K562 (cell line): Measurements from ENCODE around the gene RPP14.

Experiments used
- ARHGAP35 ChIP-seq: fragments of 450-650 bp; IDR thresholded peaks from 2 replicates; pipeline ENCODE4 v1.6.1; 2018; ENCODE audit not compliant: partially characterized antibody
- ATF7 ChIP-seq: fragments of 450-650 bp; IDR thresholded peaks from 2 replicates; pipeline ENCODE4 v1.7.1; 2014; ENCODE audit warnings: mild to moderate bottlenecking, moderate library complexity
- ETV5 ChIP-seq: sonication (generic); formaldehyde crosslinking; IDR thresholded peaks from 2 replicates; pipeline ENCODE4 v1.4.0; 2020; ENCODE audit warnings: low read depth, mild to moderate bottlenecking, missing genetic modification reagents
- EZH2 ChIP-seq: IDR thresholded peaks from 2 replicates; pipeline ENCODE4 v1.6.1; 2012; ENCODE audit warnings: low read depth, mild to moderate bottlenecking, inconsistent platforms, low read length, borderline replicate concordance
- HNRNPH1 ChIP-seq: fragments of 200-400 bp; formaldehyde crosslinking; optimal IDR thresholded peaks from 2 replicates; pipeline ENCODE3; 2017; ENCODE audit warnings: low read depth, mild to moderate bottlenecking, low read length, moderate library complexity
- POLR2A ChIP-seq: fragments of 450-650 bp; conservative IDR thresholded peaks from 2 replicates; pipeline ENCODE4 v1.6.1; 2016
- POLR2AphosphoS5 ChIP-seq: IDR thresholded peaks from 2 replicates; pipeline ENCODE4 v1.6.1; 2011; ENCODE audit warnings: mild to moderate bottlenecking, low read depth, low read length, moderate library complexity; ENCODE audit not compliant: control insufficient read depth, insufficient read depth
- YBX1 ChIP-seq: fragments of 450-650 bp; IDR thresholded peaks from 2 replicates; pipeline ENCODE4 v1.7.1; 2016; ENCODE audit warnings: mild to moderate bottlenecking
- TF ChIP-seq, protein P1 (sequence below): IDR thresholded peaks from 2 replicates; pipeline ENCODE4 v1.6.1; 2016; ENCODE audit warnings: missing genetic modification characterization, missing compliant biosample characterization
- TF ChIP-seq, protein P2 (sequence below): sonication (generic); formaldehyde crosslinking; IDR thresholded peaks from 2 replicates; pipeline ENCODE4 v1.8.1; 2023; ENCODE audit warnings: mild to moderate bottlenecking, missing genetic modification reagents
- TF ChIP-seq, protein P3 (sequence below): fragments of 450-650 bp; conservative IDR thresholded peaks from 2 replicates; pipeline ENCODE4 v1.6.1; 2016; ENCODE audit warnings: missing genetic modification characterization, low read depth, mild to moderate bottlenecking, control low read depth, missing compliant biosample characterization
- TF ChIP-seq, protein P4 (sequence below): fragments of 200-800 bp; sonication (Bioruptor generic); IDR thresholded peaks from 2 replicates; pipeline ENCODE4 v1.6.1; 2016; ENCODE audit warnings: missing genetic modification characterization, missing compliant biosample characterization

DNA sequence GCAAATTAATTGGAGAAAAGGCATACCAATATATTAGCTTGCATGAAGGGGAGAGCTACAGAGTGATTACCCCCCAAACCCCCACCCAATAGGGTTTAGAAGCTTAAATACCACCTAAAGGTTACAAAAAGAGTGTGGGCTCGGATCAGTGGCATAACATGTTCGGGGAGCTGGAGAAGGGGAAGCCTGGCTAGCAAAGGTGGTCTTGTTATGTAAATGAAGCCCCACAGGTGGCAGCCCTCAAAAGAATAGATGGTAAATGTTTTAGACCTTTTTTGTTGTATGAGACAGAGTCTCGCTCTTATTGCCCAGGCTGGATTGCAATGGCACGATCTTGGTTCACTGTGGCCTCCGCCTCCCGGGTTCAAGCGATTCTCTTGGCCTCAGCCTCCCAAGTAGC is 15.7 kb downstream of the RPP14 start:
- TF ChIP-seq ETV5 (no peak), ATF7 (no peak), ARHGAP35 (no peak), POLR2A (no peak), EZH2 (no peak), YBX1 (no peak), HNRNPH1 (no peak), POLR2AphosphoS5 (no peak)
- TF ChIP-seq, protein P1, sequence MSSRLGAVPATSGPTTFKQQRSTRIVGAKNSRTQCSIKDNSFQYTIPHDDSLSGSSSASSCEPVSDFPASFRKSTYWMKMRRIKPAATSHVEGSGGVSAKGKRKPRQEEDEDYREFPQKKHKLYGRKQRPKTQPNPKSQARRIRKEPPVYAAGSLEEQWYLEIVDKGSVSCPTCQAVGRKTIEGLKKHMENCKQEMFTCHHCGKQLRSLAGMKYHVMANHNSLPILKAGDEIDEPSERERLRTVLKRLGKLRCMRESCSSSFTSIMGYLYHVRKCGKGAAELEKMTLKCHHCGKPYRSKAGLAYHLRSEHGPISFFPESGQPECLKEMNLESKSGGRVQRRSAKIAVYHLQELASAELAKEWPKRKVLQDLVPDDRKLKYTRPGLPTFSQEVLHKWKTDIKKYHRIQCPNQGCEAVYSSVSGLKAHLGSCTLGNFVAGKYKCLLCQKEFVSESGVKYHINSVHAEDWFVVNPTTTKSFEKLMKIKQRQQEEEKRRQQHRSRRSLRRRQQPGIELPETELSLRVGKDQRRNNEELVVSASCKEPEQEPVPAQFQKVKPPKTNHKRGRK (tag): no peak
- TF ChIP-seq, protein P2, sequence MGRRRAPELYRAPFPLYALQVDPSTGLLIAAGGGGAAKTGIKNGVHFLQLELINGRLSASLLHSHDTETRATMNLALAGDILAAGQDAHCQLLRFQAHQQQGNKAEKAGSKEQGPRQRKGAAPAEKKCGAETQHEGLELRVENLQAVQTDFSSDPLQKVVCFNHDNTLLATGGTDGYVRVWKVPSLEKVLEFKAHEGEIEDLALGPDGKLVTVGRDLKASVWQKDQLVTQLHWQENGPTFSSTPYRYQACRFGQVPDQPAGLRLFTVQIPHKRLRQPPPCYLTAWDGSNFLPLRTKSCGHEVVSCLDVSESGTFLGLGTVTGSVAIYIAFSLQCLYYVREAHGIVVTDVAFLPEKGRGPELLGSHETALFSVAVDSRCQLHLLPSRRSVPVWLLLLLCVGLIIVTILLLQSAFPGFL (CRISPR knock-in tag): no peak
- TF ChIP-seq, protein P3, sequence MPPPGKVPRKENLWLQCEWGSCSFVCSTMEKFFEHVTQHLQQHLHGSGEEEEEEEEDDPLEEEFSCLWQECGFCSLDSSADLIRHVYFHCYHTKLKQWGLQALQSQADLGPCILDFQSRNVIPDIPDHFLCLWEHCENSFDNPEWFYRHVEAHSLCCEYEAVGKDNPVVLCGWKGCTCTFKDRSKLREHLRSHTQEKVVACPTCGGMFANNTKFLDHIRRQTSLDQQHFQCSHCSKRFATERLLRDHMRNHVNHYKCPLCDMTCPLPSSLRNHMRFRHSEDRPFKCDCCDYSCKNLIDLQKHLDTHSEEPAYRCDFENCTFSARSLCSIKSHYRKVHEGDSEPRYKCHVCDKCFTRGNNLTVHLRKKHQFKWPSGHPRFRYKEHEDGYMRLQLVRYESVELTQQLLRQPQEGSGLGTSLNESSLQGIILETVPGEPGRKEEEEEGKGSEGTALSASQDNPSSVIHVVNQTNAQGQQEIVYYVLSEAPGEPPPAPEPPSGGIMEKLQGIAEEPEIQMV: no peak
- TF ChIP-seq, protein P4, sequence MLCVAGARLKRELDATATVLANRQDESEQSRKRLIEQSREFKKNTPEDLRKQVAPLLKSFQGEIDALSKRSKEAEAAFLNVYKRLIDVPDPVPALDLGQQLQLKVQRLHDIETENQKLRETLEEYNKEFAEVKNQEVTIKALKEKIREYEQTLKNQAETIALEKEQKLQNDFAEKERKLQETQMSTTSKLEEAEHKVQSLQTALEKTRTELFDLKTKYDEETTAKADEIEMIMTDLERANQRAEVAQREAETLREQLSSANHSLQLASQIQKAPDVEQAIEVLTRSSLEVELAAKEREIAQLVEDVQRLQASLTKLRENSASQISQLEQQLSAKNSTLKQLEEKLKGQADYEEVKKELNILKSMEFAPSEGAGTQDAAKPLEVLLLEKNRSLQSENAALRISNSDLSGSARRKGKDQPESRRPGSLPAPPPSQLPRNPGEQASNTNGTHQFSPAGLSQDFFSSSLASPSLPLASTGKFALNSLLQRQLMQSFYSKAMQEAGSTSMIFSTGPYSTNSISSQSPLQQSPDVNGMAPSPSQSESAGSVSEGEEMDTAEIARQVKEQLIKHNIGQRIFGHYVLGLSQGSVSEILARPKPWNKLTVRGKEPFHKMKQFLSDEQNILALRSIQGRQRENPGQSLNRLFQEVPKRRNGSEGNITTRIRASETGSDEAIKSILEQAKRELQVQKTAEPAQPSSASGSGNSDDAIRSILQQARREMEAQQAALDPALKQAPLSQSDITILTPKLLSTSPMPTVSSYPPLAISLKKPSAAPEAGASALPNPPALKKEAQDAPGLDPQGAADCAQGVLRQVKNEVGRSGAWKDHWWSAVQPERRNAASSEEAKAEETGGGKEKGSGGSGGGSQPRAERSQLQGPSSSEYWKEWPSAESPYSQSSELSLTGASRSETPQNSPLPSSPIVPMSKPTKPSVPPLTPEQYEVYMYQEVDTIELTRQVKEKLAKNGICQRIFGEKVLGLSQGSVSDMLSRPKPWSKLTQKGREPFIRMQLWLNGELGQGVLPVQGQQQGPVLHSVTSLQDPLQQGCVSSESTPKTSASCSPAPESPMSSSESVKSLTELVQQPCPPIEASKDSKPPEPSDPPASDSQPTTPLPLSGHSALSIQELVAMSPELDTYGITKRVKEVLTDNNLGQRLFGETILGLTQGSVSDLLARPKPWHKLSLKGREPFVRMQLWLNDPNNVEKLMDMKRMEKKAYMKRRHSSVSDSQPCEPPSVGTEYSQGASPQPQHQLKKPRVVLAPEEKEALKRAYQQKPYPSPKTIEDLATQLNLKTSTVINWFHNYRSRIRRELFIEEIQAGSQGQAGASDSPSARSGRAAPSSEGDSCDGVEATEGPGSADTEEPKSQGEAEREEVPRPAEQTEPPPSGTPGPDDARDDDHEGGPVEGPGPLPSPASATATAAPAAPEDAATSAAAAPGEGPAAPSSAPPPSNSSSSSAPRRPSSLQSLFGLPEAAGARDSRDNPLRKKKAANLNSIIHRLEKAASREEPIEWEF (CRISPR knock-in tag): no peak
